HEK293 (cell line): Measurements from ENCODE around the gene MPDU1.

Experiments
- CTCF ChIP-seq: fragments of 450-650 bp; formaldehyde crosslinking; IDR thresholded peaks from 2 replicates; pipeline ENCODE4 v1.5.1; 2016; ENCODE audit warnings: missing biosample characterization, missing genetic modification characterization
- SALL2 ChIP-seq: fragments of 450-650 bp; formaldehyde crosslinking; IDR thresholded peaks from 2 replicates; pipeline ENCODE4 v1.5.0; 2017; ENCODE audit warnings: missing biosample characterization, mild to moderate bottlenecking, missing genetic modification characterization, borderline replicate concordance
- ZNF792 ChIP-seq: fragments of 450-650 bp; formaldehyde crosslinking; IDR thresholded peaks from 2 replicates; pipeline ENCODE4 v1.5.1; 2016; ENCODE audit warnings: missing biosample characterization, missing genetic modification characterization

GRCh38 chr17:7541074-7541621 is 42.5 kb upstream of the MPDU1 start:
- no peak for TF ChIP-seq SALL2 (tag by site-specific recombination)
- no peak for TF ChIP-seq CTCF
- no peak for TF ChIP-seq ZNF792
